NCI-H2196 treated with DMSO at 0.1 percent for 48 hours (cell line): ENCODE results near the gene PLA2G2F.
A peak's percentile ranks its signal among the peaks of the same experiment; 100 is the strongest.

Experiments used
- DNase-seq: peaks from one replicate; lab custom pipeline; 2025; ENCODE audit not compliant: unreplicated experiment; lab: John Stamatoyannopoulos, UW

Gene PLA2G2F

DNA sequence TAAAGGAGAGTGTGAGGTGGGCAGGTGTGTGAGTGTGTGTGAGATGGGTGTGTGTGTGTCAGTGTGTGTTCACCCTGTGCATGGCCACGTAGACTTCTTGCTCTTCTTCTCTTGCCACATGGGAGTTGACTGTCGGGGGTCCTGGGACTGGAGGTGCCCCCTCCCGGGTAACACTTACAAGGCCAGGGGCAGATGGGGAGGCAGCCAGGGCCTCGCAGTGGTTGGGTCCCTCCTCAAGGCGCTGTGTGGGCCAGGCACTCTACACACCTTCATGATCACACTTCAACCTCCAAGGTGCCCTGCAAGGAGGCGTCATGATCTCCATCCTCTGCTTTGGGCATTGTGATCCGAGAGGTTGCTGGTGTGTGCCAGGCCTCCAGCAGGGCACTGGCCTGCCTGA, 2.3 kb downstream of the PLA2G2F start:
- no peak for DNase-seq

DNA sequence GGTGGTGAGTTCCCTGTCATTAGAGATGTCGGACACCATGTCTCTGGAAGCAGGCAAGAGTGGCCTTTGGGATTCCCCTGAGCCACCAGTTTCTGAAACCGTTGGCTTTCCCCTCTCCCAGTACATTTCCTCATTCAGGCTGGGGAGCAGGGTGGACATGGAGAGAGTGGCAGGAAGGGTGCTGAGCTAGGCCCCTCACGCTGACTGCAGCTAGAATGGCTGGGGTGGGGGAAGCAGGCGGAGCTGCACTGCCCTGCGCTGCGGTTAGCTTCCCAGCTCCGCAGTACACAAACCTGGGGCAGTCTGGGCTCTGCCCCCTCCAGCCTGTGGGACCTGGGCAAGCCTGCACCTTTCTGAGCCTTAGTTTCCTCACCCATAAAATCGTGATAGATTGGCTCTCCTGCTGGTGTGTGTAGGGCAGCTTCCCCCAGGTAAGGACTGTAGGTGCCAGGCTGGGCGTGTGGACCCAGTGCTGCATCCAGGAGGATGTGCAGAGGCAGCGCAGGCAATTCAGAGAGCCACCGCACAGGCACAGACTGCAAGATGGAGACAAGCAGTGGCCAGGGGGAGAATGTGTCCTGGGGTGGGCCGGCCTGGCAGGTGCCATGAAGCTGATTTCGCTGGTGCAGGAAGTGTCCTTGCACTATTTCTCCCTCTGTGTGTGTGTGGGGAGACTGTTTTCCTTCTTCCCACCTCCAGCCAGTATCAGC, 3.0 kb downstream of the PLA2G2F start:
- DNase-seq = no peak

DNA sequence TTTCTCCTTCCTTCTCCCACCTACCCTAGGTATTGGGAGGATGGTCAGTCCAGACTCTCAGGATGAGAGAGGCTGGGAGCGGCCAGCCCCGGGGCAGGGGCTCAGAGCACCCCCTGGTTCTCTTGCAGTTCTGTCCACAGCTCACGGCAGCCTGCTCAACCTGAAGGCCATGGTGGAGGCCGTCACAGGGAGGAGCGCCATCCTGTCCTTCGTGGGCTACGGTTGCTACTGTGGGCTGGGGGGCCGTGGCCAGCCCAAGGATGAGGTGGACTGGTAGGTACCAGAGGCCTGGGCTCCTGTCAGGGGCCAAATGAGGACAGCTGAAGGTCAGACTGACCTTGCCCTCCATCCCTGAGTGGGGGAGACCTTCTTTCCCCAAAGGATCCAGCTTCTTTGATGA, 4.2 kb downstream of the PLA2G2F start:
- no peak for DNase-seq

DNA sequence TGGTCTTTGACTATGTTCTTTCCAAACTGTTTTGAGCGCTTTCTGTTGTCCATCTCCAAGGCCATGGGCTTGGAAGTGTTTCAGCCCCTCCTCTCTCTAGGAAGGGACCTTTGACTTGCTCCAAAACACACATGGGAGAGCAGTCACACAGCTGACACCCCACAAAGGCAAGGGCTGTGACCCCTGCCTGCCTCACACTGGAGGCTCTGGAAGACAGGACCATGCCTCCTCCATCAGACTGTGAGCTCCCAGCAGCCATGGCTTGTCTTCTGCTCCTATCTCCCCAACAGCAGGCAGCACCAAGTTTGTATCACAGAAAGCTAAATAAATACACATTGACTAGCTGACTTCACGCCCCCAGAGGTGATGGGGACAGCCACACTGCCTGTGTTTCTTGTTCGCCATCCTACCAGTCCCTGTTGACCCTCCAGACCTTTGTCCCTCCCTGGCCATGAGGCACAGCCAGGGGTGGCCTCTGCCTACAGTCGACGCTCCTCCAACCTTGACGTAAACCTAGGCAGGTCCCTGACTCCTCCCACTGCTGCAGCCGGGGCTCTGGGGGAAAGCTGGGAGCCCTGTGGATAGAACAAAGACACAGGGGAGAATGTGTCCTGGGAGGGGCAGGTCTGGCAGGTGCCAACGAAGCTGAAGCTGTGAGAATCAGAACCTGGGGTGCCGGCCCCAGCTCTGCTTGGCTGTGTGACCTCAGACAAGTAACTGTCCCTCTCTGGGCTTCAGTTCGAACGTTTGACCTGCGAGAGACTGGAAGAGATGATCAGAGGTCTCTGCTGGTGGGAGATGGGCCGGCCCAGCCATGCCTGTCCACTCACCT, 4.8 kb downstream of the PLA2G2F start:
- no peak for DNase-seq

DNA sequence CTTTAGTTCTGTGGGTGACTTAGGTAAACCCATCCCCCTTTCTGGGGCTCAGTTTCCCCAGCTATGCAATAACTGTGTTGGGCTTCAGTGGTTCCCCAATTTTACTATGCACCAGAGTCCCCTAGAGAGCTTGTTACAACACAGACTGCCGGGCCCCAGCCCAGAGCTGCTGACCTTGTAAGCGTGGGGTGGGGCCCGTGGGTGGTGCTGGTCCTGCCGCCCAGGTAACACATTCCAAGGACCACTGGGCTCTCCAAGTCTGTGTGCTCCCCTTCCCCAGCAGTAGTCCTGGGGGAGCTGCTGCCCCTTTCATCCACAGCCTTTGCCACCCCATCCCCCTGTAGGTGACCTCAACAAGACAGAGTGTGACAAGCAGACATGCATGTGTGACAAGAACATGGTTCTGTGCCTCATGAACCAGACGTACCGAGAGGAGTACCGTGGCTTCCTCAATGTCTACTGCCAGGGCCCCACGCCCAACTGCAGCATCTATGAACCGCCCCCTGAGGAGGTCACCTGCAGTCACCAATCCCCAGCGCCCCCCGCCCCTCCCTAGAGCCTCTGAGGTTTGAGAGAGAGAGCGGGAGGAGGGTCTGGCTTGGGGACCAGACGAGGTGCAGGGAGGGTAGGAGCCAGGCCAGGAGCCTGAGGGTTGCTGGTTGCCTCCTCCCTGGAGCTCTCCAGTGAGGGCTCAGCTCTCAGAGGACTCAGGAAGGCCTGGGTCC, 8.9 kb downstream of the PLA2G2F start:
- DNase-seq = no peak

DNA sequence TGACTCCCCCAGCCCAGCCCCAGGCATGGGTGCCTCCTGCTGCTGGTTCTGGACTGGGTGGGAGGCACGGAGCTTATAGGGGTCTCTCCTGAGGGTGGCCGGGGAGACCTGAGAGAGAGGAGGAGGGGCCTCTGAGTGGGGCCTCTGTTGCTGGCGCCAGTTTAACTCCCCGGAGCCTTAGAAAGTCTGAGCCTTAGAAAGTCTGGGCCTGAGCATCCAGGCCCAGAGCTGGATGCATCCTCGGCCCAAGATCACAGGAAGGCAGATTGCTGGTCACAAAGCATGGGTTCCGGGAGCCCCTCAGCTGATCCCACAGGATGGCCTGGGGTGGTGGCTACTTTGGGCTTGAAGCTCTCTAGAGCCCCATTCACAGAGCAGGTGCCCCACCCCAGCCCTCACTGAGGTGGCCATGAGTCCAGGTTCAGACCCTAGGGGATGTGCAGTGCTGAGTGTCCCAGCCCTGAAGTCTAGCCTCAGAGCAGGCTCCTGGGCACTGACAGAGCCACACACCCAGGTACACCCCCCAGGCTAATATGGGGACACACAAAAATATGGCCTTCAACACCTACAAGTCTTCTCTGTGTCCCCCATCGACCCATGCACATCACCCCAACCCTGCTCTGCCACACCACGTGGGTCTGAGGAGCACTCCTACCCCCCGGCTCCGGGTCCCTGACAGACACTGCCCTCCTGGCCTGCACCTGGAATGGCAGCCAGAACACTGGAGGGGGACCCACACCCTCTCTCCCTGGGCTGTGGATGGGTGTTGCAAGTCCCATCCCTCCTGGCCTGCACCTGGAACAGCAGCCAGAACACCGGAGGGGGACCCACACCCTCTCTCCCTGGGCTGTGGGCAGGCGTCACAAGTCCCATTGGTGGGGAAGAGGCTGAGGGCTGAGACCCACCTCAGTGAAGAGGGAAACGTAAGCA, 9.7 kb downstream of the PLA2G2F start:
- DNase-seq = no peak

DNA sequence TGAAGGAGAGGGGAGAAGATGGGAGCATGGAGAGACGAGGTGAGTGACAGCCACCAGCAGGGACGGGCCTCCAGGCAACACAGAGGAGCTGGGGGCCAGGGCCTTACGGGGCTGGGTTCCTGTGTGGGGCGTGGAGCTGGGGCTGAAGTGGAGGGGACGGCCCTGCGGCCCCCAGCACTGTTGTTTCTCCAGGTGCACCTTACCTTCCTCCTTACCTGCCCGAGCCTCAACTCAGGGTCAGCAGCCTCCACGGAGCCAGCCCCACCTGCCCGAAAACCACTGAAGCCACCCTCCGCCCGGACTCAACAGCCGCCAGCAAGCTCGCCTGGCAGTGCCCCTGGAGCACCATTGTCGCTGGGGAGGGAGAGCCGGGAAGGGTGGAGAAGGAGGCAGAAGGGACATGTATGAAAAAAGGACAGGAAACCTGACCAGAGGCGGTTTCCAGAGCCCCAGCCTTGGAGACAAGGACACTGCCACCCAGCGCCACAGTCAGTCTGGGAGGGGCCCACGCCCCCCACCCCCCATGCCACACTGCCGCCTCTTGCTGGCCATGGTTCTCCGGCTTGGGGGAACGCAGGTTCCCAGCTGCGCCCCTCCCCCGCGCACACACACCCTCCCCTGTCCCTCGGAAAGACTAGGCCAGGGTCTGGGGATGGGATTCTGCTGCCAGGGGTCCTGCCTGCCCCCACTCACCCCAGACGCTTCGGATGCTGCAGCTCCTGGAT, 10.6 kb downstream of the PLA2G2F start:
- DNase-seq = no peak

DNA sequence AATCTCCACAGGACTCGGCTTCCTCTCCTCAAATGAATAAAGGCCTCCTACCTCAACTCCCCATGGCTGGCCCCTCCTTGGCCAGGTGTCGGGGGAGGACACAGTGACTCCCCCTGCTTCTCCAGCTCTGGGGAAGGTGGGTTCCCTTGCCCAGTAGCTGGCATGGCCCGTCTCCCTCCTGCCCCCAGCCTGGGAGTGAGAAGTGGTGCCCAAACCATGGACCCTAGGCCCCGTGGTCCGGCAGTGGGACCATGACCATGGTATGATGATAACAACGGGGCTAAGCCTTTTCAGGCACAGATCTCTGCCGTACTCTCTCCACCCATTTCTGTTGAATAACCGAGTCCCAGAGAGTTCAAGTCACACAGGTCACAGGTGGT, 11.2 kb downstream of the PLA2G2F start:
- DNase-seq = no peak

DNA sequence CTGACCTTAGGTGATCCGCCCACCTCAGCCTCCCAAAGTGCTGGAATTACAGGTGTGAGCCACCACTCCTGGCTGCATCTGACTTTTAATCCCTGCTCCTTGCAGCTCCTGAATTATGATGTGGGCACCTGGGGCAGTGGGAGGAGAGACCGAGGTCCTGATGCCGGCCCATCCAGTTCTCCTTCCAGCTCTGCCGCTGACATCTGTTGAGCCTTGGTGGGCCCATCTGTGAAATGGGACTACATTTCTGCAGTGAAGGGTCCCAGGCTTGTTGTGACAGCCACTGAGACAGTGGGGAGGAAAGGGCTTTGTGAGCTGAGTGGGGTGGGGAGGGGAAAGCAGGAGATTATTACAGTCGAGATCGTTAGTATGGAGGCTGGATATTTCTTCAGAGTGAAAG, 11.8 kb downstream of the PLA2G2F start:
- no peak for DNase-seq

DNA sequence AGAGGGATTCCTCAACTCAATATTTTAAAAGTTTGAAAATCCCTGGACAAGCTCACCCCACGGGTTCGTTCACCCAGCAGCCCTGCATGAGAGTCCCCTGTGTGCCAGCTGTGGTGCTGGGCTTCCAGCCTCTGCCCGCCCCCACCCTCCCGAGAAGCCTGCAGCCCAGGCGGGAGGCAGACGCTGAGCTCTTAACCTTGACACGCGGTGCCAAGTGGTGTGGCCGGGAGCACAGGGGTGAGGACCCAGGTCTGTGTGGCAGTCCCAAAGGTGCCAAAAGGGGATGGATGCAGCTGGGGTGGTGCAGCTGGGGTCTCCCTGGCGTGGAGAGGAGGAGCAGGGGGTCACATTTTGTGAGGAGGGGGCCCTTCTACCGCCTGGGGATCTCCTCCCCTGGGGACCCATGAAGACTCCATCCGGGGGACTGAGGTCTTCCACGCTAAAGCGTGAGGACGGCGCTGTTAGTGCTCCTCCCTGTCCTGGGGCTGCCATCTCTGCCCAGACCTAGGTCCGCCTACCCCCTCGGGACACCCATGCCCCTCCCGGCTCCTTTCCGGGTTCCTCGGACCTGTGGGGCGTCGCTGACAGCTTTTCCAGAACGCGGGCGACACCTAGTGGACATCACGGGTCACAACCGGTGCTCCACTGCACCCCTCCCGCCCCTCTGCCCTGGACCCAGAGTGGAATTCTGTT, 12.9 kb downstream of the PLA2G2F start:
- DNase-seq = peak; percentile 72

DNA sequence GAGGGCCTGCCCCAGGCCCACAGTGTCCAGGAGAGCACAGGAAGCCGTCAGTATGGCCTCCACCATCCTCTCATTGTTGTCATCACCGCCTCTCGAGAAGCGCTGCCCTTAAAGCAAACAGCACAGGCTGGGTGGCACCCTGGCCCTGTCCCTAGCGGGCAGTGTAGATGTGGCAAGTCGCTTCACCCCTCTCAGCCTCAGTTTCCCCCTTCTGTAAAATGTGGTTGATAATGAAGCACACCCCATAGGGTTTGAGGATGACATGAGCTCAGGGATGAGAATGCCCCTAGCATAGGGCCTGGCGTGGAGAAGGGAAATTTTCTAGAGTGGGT, 13.4 kb downstream of the PLA2G2F start:
- DNase-seq = no peak

DNA sequence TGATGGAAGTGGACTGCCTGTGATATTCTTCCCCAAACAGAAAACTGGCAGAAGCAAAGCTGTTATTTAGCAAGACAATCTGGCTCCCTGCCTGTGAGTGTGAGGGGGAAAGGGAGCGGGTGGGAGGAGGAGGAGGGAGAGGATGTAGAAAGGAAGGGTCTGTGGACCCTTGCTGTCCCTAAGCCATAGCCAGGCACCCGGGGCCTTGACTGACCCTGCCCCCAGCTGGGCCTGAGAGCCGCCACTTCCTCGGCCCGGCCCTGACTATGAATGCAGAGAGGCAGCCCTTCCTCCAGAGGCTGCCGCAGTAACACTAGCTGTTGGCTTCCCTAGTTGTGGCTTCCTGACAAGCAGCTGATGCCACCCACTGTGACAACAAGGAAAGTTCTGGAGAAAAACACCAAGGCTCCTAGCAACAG, 13.9 kb downstream of the PLA2G2F start:
- peak; percentile 37 for DNase-seq

DNA sequence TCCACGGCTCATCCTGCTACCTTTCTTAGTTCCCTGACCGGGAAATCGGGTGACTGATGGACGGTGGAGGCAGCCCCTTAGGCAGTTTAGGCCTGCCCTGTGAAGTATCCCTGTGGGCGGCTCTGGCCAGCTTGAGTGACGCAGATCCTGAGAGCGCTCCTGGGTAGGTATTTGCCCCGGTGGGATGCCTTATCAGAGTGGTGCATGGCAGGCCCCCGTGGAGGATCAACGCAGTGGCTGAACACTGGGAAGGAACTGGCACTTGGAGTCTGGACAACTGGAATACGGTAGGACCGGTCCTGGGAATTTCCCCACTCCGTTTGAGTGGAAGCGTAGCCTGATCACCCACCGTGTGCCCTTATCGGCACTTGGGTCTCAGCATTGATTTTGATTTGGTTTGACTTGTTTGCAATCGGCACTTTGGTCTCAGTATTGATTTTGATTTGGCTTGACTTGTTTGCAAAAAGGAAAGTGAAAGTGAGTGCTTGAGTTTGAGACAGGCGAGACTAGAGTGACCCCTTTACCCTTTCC, 15.2 kb downstream of the PLA2G2F start:
- no peak for DNase-seq

DNA sequence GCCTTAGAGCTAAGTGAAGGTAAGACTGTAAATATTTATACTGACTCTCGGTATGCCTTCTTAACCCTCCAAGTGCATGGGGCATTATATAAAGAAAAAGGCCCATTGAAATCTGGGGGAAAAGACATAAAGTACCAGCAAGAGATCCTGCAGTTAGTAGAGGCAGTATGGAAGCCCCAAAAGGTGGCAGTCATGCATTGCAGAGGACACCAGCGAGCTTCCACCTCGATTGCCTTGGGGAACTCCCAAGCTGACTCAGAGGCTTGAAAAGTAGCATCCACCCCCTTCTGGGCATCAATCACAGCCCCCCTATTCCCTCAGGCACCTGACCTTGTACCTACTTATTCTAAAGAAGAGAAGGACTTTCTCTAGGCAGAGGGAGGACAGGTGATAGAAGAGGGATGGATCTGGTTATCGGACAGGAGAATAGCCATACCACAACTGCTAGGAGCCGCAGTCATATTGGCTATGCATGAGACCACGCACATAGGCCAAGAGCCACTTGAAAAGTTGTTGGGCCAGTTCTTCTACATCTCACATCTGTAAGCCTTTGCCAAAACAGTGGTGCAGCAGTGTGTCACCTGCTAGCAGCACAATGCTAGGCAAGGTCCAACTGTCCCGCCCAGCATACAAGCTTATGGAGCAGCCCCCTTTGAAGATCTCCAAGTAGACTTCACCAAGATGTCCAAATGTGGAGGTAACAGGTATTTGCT, 19.4 kb downstream of the PLA2G2F start:
- no peak for DNase-seq

DNA sequence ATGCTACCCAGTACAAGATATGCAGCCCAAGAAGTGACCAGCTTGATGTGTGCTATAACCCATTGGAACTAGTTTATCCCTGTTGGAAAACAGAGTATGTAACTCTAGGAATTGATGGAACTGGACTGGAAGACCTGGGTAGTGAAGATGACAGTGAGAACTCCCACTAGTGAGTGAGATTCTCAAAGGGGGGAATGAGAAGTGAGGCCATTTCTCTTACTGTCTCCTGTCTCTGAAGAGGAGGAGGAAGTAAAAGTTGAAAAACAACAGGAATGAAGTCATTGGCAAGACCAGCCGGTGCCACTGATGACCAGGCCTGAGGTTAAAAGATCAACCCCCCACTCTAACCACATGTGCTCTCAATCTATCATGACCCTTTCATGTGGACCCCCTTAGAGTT, 20.9 kb downstream of the PLA2G2F start:
- no peak for DNase-seq

DNA sequence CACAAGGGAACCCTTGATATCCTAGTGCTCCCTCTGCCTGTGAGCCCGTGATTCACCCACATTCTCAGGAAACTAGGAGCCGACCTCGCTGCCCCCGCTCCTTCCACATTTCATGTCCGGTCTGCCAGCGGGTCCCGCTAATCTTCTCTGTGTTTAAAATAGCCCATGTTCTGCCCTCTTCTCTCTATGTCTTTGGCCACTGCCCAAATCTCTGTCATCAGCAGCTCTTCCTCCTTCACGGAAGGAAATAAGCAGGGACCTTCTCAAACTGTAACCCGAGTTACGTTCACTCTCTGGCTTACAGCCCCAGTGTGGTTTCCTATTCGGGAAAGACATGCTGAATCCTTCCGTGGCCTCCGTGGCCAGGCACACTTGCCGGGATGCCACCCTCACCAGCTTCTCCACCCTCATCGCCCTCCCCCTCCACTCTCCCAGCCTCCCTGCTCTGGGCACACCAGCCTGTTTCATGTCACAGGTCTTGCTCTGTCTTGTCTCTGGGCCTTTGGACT, 25.6 kb downstream of the PLA2G2F start:
- no peak for DNase-seq

DNA sequence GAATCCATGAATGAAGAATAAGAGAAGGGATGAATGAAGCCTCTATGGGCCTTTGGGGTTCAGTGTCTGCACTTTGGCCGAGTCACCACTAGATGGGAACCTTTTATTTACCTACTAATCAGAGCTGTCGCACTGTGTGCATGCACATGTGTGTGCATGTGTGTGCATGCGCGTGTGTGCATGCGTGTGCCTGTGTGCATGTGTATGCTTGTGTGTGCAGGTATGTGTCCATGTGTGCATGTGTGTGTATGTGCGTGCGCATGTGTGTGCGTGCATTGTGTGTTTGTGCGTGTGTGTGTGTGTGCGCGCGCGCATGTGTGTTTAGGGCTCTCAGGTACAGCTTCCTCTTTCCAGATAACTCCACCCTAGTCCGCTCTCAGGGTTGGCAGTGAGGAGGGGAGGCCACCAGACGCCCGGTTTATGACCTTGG, 26.4 kb downstream of the PLA2G2F start:
- no peak for DNase-seq

DNA sequence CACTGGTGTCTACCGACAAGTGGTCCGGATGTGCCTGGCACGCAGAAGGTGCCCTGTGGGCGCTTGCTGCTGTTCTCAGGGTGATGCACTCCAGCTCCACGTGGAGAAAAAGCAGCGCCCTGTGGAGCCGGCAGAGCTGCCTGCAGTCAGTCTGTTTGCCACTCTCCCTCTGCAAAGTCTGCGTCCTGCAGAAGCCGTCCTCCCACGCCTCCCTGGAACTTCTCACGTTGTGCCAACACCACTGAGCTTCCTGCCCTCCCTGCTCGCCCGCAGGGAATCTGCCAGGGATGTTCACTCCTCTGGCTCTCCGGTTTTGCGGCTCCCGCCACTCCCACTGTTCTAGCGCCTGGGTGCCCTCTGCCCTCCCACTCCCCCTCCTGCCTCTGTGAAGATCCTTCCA, 26.9 kb downstream of the PLA2G2F start:
- DNase-seq = no peak

DNA sequence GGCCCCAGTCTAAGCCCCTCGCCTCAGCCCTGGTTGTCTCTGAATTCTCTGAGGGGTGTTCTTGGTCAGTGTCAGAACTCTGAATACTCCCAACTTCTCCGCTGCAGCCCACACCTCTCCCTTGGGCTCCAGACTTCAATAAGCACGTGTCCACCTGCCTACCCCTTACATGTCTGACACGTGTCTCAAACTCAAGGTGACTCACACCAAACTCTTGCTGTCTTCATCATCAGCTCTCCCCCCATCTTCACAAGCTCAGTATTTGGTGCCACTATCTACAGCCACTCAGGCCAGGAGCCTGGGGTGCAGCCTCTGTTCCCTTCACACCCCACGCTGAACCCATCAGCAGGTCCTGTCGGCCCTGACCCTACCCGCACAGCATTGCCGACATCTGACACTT, 28.0 kb downstream of the PLA2G2F start:
- no peak for DNase-seq
